Measurements from ENCODE around the gene PEAR1. TPM values are rescaled to one million over a fixed set of nuclear protein-coding genes. Genes with fewer than 3 reads are reported as not detected.

The PEAR1 gene
- polyA plus RNA-seq, 2 of the 4 experiments (the other 2 are of a cell fraction): 1.7 to 5.0 TPM

DNA sequence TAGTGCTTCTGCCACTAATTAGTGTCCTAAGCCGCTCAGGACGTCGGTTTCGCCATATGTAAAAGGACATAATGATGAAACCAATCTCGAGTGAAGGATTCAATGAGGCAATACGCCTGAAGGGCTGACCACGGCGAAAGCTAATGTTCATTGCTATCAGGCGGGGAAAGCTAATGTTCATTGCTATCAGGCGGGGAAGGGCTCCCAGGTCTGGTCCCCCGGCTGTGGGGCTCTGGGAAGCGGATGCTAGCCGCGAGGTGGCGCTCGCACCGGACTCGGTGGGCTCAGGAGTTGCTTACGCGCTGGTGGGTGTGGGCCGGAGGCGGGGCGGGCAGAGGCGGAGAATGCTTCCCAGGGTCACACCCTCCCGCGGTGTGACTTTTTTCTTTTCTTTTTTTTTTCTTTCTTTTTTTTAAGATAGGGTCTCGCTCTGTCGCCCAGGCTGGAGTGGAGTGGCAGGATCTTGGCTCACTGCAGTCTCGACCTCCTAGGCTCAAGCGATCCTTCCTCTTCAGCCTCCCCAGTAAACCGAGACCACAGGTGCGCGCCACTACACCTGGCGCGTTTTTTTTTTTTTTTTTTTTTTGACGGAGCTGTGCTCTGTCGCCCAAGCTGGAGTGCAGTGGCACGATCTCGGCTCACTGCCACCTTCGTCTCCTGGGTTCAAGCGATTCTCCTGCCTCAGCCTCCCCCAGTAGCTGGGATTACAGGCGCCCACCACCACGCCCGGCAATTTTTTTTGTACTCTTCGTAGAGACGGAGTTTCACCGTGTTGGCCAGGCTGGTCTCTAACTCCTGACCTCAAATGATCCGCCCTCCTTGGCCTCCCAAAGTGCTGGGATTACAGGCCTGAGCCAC, 1.1 kb upstream of the PEAR1 start:
- POLR2A ChIA-PET: interaction anchor here (1.2 kb wide), 1 partner anchor 36 kb away, joined by 3 read pairs; no protein-coding TSS in a partner anchor

DNA sequence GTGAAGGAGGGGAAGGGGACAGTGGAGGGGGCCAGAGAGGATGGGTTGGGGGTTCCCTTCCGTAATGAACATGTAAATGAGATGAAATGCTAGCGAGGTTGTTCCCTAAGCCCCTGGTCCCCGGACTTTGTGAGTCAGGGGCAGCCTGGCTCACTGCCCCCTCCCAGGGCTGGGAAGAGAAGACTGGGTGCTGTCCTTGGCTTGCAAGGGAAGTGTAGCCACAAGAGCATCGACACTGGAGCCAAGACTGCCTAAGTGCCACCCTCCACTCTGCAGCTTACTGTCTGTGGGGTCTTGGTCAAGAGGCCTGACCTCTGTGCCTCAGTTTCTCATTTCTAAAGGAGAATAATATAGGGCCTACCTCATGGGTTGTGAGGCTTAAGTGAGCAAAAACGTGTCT, 483 bp downstream of the PEAR1 start:
- Histone ChIP-seq H3K4me1 (peaks cover 55% of the 10 kb centered on the region), H3K4me2 (no peak overlapping the region), H3K9me3 (no peaks in the 10 kb centered on the region), H3K27ac (peak overlapping the region; percentile 88 to 93), H3K4me3 (no peak overlapping the region)
- ChIA-PET CTCF (interaction anchor here (0.9 to 16.7 kb wide), 11 partner anchors 12 to 204 kb away, joined by 3 to 341 read pairs (median 67); partner anchors contain the start of genes INSRR, ISG20L2, LRRC71 and METTL25B), POLR2A (interaction anchor here (1.0 kb wide), 1 partner anchor 34 kb away, joined by 3 read pairs; no protein-coding TSS in a partner anchor)
- TF ChIP-seq NFE2L2 (conservative IDR thresholded peaks at IDR 0.05; ENCODE audit: low read length) (no peak), CEBPB (IDR thresholded peaks at IDR 0.05) (no peak), RNF2 (IDR thresholded peaks at IDR 0.05; ENCODE audit: borderline replicate concordance, low read depth) (no peak), POLR2A (IDR thresholded peaks at IDR 0.05; ENCODE audit: low read length) (no peak), BHLHE40 (IDR thresholded peaks at IDR 0.05; ENCODE audit: low read depth, low read length) (no peak), ESRRA (IDR thresholded peaks at IDR 0.05; ENCODE audit: borderline replicate concordance, low read length) (no peak), ZNF302 (CRISPR knock-in tag; IDR thresholded peaks at IDR 0.05) (no peak)
- TF ChIP-seq, protein P1, sequence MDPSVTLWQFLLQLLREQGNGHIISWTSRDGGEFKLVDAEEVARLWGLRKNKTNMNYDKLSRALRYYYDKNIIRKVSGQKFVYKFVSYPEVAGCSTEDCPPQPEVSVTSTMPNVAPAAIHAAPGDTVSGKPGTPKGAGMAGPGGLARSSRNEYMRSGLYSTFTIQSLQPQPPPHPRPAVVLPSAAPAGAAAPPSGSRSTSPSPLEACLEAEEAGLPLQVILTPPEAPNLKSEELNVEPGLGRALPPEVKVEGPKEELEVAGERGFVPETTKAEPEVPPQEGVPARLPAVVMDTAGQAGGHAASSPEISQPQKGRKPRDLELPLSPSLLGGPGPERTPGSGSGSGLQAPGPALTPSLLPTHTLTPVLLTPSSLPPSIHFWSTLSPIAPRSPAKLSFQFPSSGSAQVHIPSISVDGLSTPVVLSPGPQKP (IDR thresholded peaks at IDR 0.05; ENCODE audit: low read depth, low read length): no peak
- TF ChIP-seq, protein P2, sequence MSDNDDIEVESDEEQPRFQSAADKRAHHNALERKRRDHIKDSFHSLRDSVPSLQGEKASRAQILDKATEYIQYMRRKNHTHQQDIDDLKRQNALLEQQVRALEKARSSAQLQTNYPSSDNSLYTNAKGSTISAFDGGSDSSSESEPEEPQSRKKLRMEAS (IDR thresholded peaks at IDR 0.05): no peak
- 47% methylated on average over 5 of the region's 5 CpGs for WGBS (ENCODE audit: missing lambda C conversion rate)
- no peak for ATAC-seq
- no peak for FAIRE-seq
- no peak for DNase-seq (ENCODE audit: low read depth in 1 of 2, low spot score in 1 of 2)

More for the DNA sequence above, 1.1 kb upstream of the PEAR1 start:
- 26% methylated on average over 48 of the region's 48 CpGs for WGBS (ENCODE audit: missing lambda C conversion rate)
- TF ChIP-seq PHF8 (IDR thresholded peaks at IDR 0.05; ENCODE audit: borderline replicate concordance, low read depth): no peak
- TF ChIP-seq MYC (IDR thresholded peaks at IDR 0.05; ENCODE audit: borderline replicate concordance, low read length): no peak
- TF ChIP-seq HDAC2 (IDR thresholded peaks at IDR 0.05): no peak
- TF ChIP-seq, protein P3, sequence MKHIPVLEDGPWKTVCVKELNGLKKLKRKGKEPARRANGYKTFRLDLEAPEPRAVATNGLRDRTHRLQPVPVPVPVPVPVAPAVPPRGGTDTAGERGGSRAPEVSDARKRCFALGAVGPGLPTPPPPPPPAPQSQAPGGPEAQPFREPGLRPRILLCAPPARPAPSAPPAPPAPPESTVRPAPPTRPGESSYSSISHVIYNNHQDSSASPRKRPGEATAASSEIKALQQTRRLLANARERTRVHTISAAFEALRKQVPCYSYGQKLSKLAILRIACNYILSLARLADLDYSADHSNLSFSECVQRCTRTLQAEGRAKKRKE (CRISPR knock-in tag; IDR thresholded peaks at IDR 0.05; ENCODE audit: low read depth): no peak
- TF ChIP-seq, protein P4, sequence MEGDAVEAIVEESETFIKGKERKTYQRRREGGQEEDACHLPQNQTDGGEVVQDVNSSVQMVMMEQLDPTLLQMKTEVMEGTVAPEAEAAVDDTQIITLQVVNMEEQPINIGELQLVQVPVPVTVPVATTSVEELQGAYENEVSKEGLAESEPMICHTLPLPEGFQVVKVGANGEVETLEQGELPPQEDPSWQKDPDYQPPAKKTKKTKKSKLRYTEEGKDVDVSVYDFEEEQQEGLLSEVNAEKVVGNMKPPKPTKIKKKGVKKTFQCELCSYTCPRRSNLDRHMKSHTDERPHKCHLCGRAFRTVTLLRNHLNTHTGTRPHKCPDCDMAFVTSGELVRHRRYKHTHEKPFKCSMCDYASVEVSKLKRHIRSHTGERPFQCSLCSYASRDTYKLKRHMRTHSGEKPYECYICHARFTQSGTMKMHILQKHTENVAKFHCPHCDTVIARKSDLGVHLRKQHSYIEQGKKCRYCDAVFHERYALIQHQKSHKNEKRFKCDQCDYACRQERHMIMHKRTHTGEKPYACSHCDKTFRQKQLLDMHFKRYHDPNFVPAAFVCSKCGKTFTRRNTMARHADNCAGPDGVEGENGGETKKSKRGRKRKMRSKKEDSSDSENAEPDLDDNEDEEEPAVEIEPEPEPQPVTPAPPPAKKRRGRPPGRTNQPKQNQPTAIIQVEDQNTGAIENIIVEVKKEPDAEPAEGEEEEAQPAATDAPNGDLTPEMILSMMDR (IDR thresholded peaks at IDR 0.05): peak; percentile 93
- TF ChIP-seq RFX5 (IDR thresholded peaks at IDR 0.05): no peak
- TF ChIP-seq ZSCAN20 (CRISPR knock-in tag; IDR thresholded peaks at IDR 0.05): no peak
- TF ChIP-seq, protein P1 (IDR thresholded peaks at IDR 0.05; ENCODE audit: low read depth, low read length): no peak
- peak; percentile 97 for TF ChIP-seq SMC3 (IDR thresholded peaks at IDR 0.05)
- TF ChIP-seq, protein P2 (IDR thresholded peaks at IDR 0.05): peak; percentile 54
- no peak for TF ChIP-seq JUNB (IDR thresholded peaks at IDR 0.05)
- peak; percentile 69 to 83 for TF ChIP-seq RAD21 (conservative IDR thresholded peaks at IDR 0.05 in 1 of 2, IDR thresholded peaks at IDR 0.05 in 1 of 2)
- TF ChIP-seq SREBF2 (IDR thresholded peaks at IDR 0.05): no peak
- no peak for TF ChIP-seq EHMT2 (IDR thresholded peaks at IDR 0.05; ENCODE audit: low read depth)
- TF ChIP-seq, protein P5, sequence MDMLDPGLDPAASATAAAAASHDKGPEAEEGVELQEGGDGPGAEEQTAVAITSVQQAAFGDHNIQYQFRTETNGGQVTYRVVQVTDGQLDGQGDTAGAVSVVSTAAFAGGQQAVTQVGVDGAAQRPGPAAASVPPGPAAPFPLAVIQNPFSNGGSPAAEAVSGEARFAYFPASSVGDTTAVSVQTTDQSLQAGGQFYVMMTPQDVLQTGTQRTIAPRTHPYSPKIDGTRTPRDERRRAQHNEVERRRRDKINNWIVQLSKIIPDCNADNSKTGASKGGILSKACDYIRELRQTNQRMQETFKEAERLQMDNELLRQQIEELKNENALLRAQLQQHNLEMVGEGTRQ (IDR thresholded peaks at IDR 0.05): no peak
- no peak for TF ChIP-seq RARB (CRISPR knock-in tag; IDR thresholded peaks at IDR 0.05)
- TF ChIP-seq CEBPB (IDR thresholded peaks at IDR 0.05): peak in 1 of 2 experiments; percentile 24; a peak in 1 of 4 replicates
- no peak for TF ChIP-seq MAZ (IDR thresholded peaks at IDR 0.05; ENCODE audit: borderline replicate concordance, low read depth, low read length)
- TF ChIP-seq, protein P6, sequence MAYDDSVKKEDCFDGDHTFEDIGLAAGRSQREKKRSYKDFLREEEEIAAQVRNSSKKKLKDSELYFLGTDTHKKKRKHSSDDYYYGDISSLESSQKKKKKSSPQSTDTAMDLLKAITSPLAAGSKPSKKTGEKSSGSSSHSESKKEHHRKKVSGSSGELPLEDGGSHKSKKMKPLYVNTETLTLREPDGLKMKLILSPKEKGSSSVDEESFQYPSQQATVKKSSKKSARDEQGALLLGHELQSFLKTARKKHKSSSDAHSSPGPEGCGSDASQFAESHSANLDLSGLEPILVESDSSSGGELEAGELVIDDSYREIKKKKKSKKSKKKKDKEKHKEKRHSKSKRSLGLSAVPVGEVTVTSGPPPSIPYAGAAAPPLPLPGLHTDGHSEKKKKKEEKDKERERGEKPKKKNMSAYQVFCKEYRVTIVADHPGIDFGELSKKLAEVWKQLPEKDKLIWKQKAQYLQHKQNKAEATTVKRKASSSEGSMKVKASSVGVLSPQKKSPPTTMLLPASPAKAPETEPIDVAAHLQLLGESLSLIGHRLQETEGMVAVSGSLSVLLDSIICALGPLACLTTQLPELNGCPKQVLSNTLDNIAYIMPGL (CRISPR knock-in tag; IDR thresholded peaks at IDR 0.05; ENCODE audit: borderline replicate concordance): no peak
- Histone ChIP-seq H3K4me3 (peak overlapping the region; percentile 19; the same call in 2 of the 3 replicates), H3K4me1 (peaks cover 40% of the 10 kb centered on the region), H3K27ac (peak overlapping the region; percentile 61 to 93; a peak in 5 of 6 replicates), H3K4me2 (peak overlapping the region; percentile 71), H3K9me3 (no peaks in the 10 kb centered on the region)
- DNase-seq (ENCODE audit: low read depth in 1 of 2, low spot score in 1 of 2) (peak; percentile 89), ATAC-seq (peak; percentile 65 to 86), FAIRE-seq (no peak)
- CTCF ChIA-PET: interaction anchor here (0.6 to 20.8 kb wide), 37 partner anchors 11 to 307 kb away, joined by 3 to 341 read pairs (median 6); partner anchors contain the start of genes INSRR, ISG20L2, LRRC71 and METTL25B

Measured in A549 (cell line).